H7 (cell line): Measurements from ENCODE around the gene CGB5. TPM values are rescaled to one million over a fixed set of nuclear protein-coding genes. Genes with fewer than 3 reads are reported as not detected.
"Not testable (repeated sequence)": the region's sequence is repeated elsewhere in the genome, so short reads cannot be mapped to it uniquely, and the experiment has no call there.

Source experiments
- DNase-seq: peaks from one replicate; pipeline ENCODE4 v3.0.0; 2012
- H3K27me3 ChIP-seq: 2 replicates; pipeline ENCODE4 v1.6.0; 2011; ENCODE audit warnings: mild to moderate bottlenecking, low read length; ENCODE audit not compliant: control insufficient read depth, insufficient read depth
- H3K36me3 ChIP-seq: replicated peaks from 2 replicates; pipeline ENCODE4 v1.5.1; 2011; ENCODE audit warnings: low read length; ENCODE audit not compliant: control insufficient read depth, insufficient read depth
- H3K4me3 ChIP-seq: 2 replicates; pipeline ENCODE4 v1.5.1; 2011; ENCODE audit warnings: low read depth, mild to moderate bottlenecking, control low read depth, low read length, moderate library complexity; ENCODE audit not compliant: insufficient read depth
- total RNA-seq: library from RNA; depleted of rRNA; stranded (reverse); fragments of >200 nt; shearing (Covaris generic); gene quantifications from 2 replicates; pipeline ENCODE4 v1.2.3, GENCODE V29; 2014

CGB5 gene
- total RNA-seq, 1 experiment from 2014 or later: not detected

DNA sequence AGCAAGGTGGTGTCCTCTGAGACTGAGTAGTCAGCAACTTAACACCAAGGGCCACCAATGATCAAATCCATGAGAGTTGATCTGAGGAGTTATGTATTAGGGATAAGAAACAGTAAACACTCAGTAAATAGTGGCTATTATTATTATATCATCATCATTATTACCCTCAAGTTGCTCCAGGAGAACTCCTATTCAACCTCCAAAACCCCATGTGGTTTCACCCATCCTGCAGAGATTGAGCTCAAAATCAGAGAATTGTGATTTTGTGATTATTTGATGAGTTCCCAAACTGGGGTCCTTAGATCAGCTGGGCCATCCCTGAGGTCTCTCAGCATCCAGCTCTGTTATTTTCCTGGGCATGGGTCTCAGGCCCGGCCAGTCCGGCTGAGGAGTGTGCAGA lies 17.4 kb downstream of the CGB5 start:
- H3K4me3 ChIP-seq: no peak overlapping the region
- no peak for DNase-seq
- H3K36me3 ChIP-seq: no peaks in the 10 kb centered on the region
- H3K27me3 ChIP-seq: peaks cover 59% of the 10 kb centered on the region

DNA sequence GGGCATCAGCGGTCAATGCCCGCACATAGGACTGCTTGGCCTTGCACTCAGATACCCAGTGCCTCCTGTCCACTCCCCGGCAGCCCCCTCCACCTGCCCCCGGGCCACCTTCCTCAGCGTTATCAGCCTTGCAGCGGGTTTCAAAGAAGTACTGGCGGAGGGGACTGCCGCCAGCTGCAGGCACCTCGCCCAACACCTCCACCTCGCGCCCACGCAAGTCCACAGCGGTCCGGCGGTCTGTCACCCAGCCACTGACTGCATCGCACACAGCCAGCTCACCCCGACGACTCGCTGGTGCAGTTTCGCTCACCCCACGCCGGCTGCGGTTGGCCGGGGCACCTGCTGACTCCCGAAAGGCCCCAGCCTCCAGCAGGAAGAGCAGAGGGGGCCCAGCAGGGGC lies 17.8 kb downstream of the CGB5 start:
- Histone ChIP-seq H3K36me3 (no peaks in the 10 kb centered on the region), H3K27me3 (peaks cover 59% of the 10 kb centered on the region), H3K4me3 (no peak overlapping the region)
- peak; percentile 43 for DNase-seq

DNA sequence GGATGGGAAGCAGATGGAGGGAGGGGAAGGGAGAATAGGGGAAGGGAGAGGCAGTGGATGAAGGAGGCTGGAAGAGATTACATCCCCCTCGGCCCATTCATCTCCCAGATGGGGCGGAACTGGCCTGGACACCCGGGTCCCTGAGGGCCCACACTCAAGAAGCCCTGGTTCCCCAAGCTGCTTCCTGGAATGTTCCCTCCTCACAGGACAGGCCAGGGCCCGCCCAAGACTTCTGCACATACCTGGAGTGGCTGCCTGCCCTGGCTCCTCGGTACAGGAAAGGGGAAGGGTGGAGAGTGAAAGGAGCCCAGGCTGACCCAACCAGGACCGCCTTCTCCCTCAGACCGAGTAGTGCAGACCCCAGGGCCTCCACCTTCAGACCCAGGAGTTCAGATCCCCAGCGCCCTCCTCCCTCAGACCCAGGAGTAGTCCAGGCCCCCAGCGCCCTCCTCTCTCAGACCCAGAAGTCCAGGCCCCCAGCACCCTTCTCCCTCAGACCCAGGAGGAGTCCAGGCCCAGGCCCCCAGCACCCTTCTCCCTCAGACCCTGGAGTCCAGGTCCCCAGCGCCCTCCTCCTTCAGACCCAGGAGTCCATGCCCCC lies 20.5 kb downstream of the CGB5 start:
- Histone ChIP-seq H3K36me3 (no peaks in the 10 kb centered on the region), H3K27me3 (peaks cover 54% of the 10 kb centered on the region), H3K4me3 (peak overlapping the region; percentile 41; the same call in 1 of the 2 replicates)
- peak; percentile 71 for DNase-seq

DNA sequence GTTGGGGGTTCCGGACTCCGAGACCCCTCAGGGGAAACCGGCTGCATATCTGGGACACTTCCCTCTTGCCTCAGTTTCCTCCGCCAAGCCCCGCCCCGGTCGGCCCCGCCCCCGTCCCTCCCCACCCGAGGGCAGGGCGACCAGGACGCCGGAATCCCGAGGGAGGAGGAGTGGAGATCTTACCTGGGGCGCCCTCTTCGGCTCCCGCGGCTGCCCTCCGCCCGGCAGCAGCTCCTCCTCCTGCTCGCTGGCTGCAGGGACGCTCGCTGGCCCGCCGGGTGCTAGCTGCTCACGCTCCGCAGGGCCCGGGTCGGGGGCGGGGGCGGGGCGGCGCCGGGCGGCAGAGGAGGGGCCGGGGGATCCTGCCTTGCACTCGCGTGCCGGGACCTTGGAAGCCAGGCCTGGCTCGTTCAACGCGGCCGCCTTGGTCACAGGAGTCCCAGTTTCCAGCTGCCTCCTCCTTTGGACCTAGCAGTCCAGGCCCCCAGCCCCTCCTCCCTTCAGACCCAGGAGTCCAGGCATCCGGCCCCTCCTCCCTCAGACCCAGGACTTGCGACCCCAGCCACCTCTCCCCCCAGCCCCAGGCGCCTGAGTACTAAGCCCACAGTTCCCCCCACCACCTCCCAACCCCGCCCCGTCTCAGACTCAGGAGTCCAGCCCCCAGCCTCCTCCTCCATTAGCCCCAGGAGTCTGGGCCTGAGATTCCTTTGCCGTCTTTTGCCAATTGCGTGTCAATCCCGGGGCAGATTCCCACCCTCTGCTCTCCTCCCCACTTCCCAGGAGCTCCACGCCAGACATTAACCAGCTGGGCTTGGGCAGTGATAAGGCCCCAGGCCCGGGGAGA lies 21.3 kb downstream of the CGB5 start, which contains the start of gene NTF4:
NTF4 (minus strand) TSS at position 51 of the 844 bp plus-strand sequence. CDS start 2,821 bp downstream, outside the sequence.
- no peaks in the 10 kb centered on the region for H3K36me3 ChIP-seq
- peak; percentile 97 for DNase-seq
- peaks cover 57% of the 10 kb centered on the region for H3K27me3 ChIP-seq
- H3K4me3 ChIP-seq: peak within 1 kb of the TSS; percentile 41

GRCh38 chr19:49065905-49066512 lies 22.4 kb downstream of the CGB5 start:
- DNase-seq: peak; percentile 68
- Histone ChIP-seq H3K27me3 (peaks cover 65% of the 10 kb centered on the region), H3K36me3 (no peaks in the 10 kb centered on the region), H3K4me3 (no peak overlapping the region)

- H3K27me3 ChIP-seq: peaks cover 70% of the 10 kb centered on the region
- H3K4me3 ChIP-seq: no peak overlapping the region
- no peak for DNase-seq
- no peaks in the 10 kb centered on the region for H3K36me3 ChIP-seq
Measured at GRCh38 chr19:49067554-49067953, 23.9 kb downstream of the CGB5 start.

GRCh38 chr19:49069026-49069425 lies 25.4 kb downstream of the CGB5 start:
- H3K27me3 ChIP-seq: peaks cover 83% of the 10 kb centered on the region

GRCh38 chr19:49070416-49070815 lies 26.8 kb downstream of the CGB5 start:
- no peak overlapping the region for H3K4me3 ChIP-seq
- no peak for DNase-seq
- no peaks in the 10 kb centered on the region for H3K36me3 ChIP-seq
- H3K27me3 ChIP-seq: peaks cover 74% of the 10 kb centered on the region

More at GRCh38 chr19:49069026-49069425, 25.4 kb downstream of the CGB5 start:
- H3K36me3 ChIP-seq: no peaks in the 10 kb centered on the region
- no peak overlapping the region for H3K4me3 ChIP-seq
- peak; percentile 7 for DNase-seq

DNA sequence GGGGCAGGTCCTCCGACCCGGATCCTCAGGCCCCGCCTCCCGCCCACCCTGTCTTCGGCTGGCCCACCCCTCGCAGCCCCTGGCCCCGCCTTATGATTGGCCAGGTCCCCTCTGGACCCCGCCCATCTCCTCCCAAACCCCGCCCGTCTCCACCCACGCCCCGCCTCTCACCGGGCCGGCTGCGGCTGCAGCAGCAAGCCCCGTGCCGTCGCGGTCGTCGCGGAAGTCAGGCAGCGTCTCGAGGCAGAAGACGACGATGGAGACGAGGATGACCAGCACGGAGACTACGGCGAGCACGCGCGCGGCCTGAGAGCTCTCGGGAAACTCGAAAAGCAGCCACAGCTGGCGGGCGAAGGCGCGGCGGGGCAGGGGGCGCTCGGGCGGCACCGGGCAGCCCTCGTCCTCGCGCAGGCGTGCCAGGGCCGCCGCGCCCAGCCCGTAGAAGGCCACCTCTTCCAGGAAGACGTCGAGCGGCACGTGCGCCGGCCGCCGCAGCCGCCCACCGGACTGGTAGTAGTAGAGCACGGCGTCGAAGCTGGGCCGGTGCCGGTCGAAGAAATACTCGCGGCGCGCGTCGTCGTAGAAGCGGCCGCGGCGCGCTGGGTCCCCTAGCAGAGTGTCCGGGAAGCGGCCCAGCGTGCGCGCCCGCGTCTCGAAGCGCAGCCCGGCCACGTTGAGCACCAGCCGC lies 28.4 kb downstream of the CGB5 start:
- Histone ChIP-seq H3K27me3 (peaks cover 59% of the 10 kb centered on the region), H3K36me3 (no peaks in the 10 kb centered on the region), H3K4me3 (peak overlapping the region; percentile 22)
- peak; percentile 98 for DNase-seq

DNA sequence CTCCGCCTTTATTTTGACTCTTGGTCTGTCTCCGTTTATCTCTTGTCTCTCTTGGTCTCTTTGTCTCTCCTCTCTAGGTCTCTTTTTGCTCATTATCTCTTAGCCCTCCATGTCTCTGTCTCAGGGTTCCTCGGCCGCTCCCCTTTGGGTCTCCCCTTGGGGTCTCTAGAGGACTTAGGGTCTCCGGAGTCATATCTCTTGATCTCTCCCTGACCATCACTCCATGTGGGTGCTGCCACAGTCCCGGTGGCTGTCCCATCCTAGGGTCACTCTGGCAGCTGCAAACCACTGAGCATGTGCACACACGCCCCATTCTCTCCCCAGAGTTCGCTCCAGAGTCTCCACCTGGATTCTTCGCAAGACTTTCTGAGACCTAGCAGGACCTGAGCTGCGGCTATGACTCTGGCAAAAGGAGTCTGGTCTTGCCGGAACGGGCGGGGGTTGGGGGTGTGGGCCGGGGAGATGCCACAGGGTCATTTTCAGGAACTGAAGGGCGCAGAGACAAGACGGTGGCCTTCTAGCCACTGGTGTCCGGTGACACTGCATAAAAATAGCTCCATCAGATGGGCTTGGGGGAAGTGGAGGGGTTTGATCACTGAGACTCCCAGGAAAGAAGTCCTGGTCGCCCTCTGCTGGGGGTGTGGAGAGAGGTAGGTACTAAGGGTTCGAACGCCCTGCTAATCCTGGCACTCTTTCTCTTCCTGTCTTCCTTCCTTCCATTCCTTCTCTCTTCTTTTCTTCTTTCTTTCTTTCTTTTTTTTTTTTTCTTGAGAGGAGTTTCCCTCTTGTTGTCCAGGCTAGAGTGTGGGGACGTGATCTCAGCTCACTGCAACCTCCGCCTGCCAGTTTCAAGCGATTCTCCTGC lies 30.1 kb downstream of the CGB5 start:
- H3K4me3 ChIP-seq: no peak overlapping the region
- H3K27me3 ChIP-seq: peaks cover 46% of the 10 kb centered on the region
- H3K36me3 ChIP-seq: no peaks in the 10 kb centered on the region
- DNase-seq: peak; percentile 76

DNA sequence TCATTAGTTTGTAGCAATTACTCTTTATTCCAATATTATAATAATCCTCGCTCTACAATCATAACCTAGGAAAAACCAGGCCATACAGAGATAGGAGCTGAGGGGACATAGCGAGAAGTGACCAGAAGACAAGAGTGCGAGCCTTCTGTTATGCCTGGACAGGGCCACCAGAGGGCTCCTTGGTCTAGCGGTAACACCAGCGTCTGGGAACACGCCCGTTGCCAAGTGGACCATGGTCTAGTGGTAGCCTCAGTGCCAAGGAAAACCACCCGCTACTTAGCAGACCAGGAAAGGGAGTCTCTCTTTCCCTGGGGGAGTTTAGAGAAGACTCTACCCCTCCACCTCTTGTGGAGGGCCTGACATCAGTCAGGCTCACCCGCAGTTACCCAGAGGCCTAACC lies 31.2 kb downstream of the CGB5 start:
- H3K27me3 ChIP-seq: peaks cover 36% of the 10 kb centered on the region
- H3K36me3 ChIP-seq, H3K4me3 ChIP-seq, DNase-seq: not testable (repeated sequence)

DNA sequence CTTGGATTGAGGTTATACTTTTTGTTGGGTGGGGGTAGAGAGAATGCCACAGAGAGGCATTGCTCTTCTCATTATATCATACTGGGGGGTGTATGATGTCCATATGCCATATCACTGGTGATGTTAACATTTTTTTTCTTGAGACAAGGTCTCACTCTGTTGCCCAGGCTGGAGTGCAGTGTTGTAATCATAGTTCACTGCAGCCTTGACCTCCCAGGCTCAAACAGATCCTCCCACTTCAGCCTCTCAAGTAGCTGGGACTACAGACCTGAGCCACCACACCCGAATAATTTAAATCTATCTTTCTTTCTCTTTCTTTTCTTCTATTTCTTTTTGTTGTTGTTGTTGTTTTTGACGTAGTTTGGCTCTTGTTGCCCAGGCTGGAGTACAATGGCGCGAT lies 36.7 kb downstream of the CGB5 start:
- Histone ChIP-seq H3K4me3 (no peak overlapping the region), H3K36me3 (no peaks in the 10 kb centered on the region), H3K27me3 (no peaks in the 10 kb centered on the region)
- no peak for DNase-seq

- no peaks in the 10 kb centered on the region for H3K27me3 ChIP-seq
- peaks cover 2% of the 10 kb centered on the region; the same call in 1 of the 2 replicates for H3K36me3 ChIP-seq
- no peak for DNase-seq
Measured at GRCh38 chr19:49081273-49081672, 37.6 kb downstream of the CGB5 start.

More at GRCh38 chr19:49081273-49081672, 37.6 kb downstream of the CGB5 start:
- H3K4me3 ChIP-seq: no peak overlapping the region
